GM03348 (cell line): Measurements from ENCODE around the gene DNAAF8.

Experiments used
- DNase-seq: peaks from one replicate; pipeline ENCODE4 v3.0.0; 2012; ENCODE audit warnings: low spot score

The DNAAF8 gene

GRCh38 chr16:4695473-4696171, 38.7 kb upstream of the DNAAF8 start:
- no peak for DNase-seq

GRCh38 chr16:4696172-4696904, 38.0 kb upstream of the DNAAF8 start:
- DNase-seq: no peak

GRCh38 chr16:4696905-4697847, 37.2 kb upstream of the DNAAF8 start:
- DNase-seq: no peak

GRCh38 chr16:4697848-4698291, 36.5 kb upstream of the DNAAF8 start:
- DNase-seq: no peak

DNA sequence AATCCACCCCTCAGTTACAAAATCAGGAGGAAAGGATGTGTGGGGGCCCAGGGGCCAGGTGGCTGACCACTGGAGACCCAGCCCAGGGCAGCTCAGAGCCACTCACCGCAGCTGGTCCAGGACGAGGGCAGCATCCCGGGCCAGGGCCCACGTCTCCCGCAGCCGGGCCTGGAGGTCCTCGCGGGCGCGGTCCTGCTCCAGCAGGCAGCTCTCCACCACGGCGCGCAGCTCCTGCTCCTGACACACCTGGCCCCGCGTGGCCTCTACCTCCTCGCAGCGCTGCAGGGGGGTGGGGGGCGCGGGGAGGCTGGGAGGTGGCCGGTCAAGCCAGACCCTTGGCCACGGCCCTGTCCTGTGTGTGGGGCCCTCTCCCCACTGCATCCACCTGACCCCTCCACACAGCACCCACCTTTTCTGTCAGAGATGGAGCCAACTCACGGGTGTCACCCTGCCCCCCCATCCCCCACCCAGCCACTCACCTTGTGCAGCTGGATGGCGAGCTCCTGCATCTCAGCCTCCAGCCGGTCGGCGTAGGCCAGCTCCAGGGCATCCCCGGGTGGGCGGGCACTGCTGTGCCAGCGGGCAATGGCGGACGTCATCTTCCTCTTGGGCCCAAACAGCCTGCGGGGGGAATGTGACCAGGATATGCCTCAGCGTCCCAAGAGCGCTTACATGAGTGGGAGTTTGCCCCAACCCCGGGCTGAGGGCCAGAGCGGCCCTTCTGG, 35.9 kb upstream of the DNAAF8 start:
- no peak for DNase-seq

- no peak for DNase-seq
Measured at GRCh38 chr16:4699046-4699556, 35.2 kb upstream of the DNAAF8 start.

DNA sequence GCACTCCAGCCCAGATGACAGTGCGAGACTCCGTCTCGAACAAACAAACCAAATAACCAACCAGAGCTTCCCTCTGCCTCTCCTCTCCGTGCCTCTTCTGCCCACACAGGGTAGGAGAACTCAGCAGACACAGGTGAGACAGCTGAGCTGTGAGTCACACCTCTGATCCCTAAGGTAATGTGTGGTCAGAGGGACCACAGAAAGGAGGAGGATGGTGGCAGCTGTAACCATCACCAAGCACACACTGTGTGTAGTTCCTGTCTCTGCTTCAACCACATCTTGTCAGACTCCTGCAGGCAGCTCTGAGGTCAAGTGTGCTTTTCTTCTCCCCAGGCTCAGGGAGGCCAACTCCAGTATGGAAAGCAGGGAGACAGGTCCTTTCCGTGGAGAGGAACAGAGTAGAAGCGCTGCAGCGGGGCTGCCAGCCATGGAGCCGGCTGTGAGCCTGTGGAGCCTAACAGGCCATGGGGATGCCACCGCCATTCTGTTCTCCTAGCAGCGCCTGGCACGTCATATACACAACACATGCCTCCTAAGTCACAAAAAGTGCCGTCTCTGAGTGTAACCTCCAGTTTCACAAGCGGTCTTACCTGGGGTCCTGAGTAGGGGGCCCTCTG, 33.8 kb upstream of the DNAAF8 start:
- no peak for DNase-seq

DNA sequence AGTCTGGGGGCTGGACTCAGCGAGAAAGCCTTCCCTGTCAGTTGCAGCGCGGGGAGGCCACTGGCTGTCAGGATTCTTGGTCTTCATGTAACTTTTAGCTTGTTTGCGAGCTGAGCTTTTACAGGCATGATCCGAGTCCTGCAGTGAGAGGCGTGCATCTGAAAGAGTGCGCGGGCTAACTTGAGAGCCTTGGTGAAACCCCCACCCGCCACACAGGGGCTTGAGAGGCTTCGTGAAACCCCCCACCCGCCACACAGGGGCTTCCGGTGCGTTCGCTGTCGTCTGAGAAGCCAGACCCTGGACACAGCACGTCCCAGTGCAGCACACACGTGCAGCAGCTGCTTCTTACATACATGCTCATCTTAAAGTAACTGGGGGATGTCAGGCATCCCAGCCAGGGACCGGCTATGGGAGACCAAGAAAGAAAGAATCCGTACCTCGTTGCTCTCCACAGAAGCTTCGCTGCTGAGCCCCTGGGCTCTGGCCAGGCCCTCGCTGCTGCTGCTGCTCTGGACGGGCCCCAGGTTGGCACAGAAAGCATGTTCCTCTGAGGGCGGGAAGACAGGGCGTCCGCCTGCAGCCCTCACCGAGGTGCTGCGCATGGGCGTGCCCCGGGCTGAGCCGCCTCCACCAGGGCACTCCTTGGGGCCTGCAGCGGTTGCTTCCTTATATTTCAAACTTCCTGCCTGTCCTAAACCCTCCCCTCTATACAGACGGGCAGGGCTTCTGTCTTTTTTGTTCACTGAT, 33.2 kb upstream of the DNAAF8 start:
- DNase-seq: no peak

DNA sequence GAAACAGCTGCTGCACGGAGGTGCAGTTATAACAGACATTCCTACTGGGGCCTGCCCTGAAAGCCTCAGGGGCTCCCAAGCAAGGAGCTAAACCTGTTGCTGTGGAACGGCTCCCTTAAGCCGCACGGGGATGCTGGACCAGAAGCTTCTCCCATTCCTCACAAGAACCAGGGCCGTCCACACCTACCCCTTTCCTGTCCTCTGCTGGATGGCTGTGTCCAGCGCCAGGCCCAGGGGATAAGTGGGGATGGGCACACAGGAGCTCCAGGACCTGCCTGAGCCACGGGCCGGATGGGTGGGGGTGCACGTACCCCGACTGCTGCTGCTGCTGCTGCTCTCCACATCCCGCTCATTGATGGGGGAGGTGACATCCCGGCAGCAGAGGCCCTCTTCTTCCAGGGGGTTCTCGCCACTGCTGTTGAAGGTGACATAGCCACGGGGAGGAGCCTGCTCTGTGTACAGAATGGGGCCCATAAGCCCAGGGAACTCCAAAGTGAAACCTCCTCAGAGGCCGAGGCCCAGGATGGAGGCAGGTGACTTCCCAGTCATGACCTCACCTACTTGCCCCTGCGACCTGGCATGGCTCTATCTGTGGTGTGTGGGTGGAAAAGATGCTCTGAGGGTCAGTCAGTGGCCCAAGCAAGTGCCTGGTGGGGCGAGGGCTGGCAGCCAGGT, 32.4 kb upstream of the DNAAF8 start:
- DNase-seq: no peak

GRCh38 chr16:4702466-4702808, 31.9 kb upstream of the DNAAF8 start:
- no peak for DNase-seq

DNA sequence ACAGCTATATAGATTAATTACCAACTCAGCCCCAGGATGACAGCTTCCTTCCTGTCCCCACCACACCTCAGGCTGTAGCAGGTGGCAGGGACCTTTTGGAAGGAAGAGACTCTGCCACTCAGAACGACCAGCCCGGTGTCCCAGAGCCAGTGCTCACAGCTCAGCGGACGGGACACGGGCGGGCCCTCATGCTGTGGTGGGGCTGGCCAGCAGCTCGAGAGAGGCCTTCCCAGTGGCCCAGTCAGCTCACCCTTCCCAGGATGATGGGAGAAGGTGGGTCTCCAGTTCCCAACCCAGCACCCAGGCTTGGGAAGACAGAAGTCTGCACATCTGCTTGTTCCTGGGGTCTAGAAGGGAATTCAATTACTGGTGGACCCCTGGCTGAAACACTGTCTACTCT, 30.4 kb upstream of the DNAAF8 start:
- DNase-seq: no peak

DNA sequence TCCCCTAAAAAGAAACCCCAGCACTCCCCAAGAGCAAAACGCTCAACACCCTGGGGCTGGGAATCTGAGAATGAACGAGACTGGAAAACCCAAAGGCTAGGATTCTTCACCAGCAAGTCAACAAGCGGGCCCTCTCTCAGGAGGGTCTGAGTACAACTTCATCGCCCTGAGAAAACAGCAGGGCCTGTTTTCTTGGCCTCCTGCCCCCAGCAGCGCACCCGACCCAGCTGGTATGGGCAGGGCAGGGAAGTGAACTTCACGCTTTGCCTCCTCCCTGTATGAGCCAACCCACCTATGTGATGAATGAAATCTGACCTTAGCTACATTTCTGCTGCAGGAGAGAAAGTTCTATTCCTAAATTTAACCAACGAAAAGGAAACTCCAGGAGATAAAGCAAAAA, 29.8 kb upstream of the DNAAF8 start:
- no peak for DNase-seq

- no peak for DNase-seq
Measured at GRCh38 chr16:4704913-4705312, 29.4 kb upstream of the DNAAF8 start.

DNA sequence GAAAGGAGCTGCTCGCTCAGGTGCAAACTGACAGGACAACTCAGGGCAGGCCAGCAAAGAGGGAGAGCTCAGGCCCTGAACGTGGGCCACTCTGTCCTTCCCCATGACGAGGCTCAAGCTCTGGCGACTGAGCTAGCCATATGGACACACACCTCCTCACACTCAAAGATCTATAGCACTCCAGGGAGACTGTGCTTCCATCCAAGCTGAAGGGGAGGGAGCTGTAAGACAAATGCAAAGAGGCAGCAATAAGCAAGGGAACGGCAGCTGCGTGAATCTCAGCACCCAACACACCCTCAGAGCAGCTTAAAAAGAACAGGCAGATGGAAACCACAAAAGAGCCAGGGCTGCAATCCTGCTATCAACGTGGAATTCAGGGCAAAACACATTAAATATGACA, 27.5 kb upstream of the DNAAF8 start:
- DNase-seq: no peak

- no peak for DNase-seq
Measured at GRCh38 chr16:4709481-4709880, 24.9 kb upstream of the DNAAF8 start.

GRCh38 chr16:4713663-4714501, 20.5 kb upstream of the DNAAF8 start:
- no peak for DNase-seq

GRCh38 chr16:4714996-4715395, 19.3 kb upstream of the DNAAF8 start:
- DNase-seq: no peak

- DNase-seq: no peak
Measured at GRCh38 chr16:4718466-4718865, 15.9 kb upstream of the DNAAF8 start.
